Effector memory CD4-positive, alpha-beta T cell (primary cell): ENCODE data around the gene UNC5A.

Source experiments
- DNase-seq, 3 donors: peaks; one replicate each; pipeline ENCODE4 v3.0.0-alpha.2; 2020
- H3K27ac ChIP-seq: 2 replicates; pipeline ENCODE4 v1.7.0; 2013; ENCODE audit warnings: mild to moderate bottlenecking, low read length, moderate library complexity; ENCODE audit not compliant: insufficient read depth, poor library complexity, severe bottlenecking
- H3K27me3 ChIP-seq: replicated peaks from 2 replicates; pipeline ENCODE4 v1.7.0; 2013; ENCODE audit warnings: mild to moderate bottlenecking, low read length; ENCODE audit not compliant: insufficient read depth, control insufficient read depth, poor library complexity, severe bottlenecking
- H3K36me3 ChIP-seq: 2 replicates; pipeline ENCODE4 v1.7.0; 2013; ENCODE audit warnings: mild to moderate bottlenecking, low read length, moderate library complexity; ENCODE audit not compliant: control insufficient read depth, insufficient read depth
- H3K4me1 ChIP-seq: 2 replicates; pipeline ENCODE4 v1.7.0; 2013; ENCODE audit warnings: low read length, mild to moderate bottlenecking; ENCODE audit not compliant: control insufficient read depth, insufficient read depth, poor library complexity, severe bottlenecking
- H3K4me3 ChIP-seq: 2 replicates; pipeline ENCODE4 v1.7.0; 2013; ENCODE audit warnings: low read length, low read depth, mild to moderate bottlenecking; ENCODE audit not compliant: insufficient read depth, poor library complexity, severe bottlenecking
- H3K9me3 ChIP-seq: 2 replicates; pipeline ENCODE4 v1.7.0; 2013; ENCODE audit warnings: mild to moderate bottlenecking, low read length, moderate library complexity; ENCODE audit not compliant: control insufficient read depth

The UNC5A gene

DNA sequence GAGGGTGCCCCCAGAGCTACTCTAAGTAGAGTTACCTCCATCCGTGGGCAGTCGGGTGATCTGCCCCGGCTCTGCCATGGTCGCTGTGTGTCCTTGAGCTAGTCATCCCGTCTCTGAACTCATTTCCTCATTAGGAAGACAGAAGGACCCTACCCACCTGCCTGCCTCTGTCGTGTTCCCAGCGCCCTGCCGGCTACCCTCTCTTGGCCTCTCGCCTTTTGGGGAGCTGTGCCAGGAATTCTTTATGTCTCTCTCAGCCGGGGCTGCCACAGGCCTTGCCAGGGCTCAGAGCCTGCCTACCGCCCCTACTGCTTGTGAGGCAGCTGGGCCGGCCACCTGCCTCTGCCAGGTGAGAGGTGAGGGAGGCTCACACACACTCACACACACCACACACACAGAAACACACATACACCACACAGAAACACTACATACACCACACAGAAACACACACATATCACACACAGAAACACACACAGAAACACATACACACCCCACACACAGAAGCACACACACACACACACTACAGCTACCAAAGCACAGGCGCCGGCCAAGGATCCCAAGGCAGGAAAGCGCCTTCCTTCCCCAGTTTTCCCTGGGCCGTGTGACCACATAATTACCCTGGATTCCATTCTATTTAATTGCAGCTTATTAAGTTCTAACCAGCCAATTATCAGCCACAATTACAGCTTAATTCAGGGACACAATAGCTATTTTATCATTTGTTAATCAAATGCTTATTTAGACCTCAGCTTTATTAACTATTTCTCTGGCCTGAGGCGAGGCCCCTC is 41.7 kb downstream of the UNC5A start:
- no peak overlapping the region for H3K27ac ChIP-seq
- H3K27me3 ChIP-seq, result no peaks in the 10 kb centered on the region
- no peaks in the 10 kb centered on the region for H3K4me1 ChIP-seq
- no peak for DNase-seq
- H3K36me3 ChIP-seq, result no peaks in the 10 kb centered on the region
- no peak overlapping the region for H3K4me3 ChIP-seq
- no peaks in the 10 kb centered on the region for H3K9me3 ChIP-seq

DNA sequence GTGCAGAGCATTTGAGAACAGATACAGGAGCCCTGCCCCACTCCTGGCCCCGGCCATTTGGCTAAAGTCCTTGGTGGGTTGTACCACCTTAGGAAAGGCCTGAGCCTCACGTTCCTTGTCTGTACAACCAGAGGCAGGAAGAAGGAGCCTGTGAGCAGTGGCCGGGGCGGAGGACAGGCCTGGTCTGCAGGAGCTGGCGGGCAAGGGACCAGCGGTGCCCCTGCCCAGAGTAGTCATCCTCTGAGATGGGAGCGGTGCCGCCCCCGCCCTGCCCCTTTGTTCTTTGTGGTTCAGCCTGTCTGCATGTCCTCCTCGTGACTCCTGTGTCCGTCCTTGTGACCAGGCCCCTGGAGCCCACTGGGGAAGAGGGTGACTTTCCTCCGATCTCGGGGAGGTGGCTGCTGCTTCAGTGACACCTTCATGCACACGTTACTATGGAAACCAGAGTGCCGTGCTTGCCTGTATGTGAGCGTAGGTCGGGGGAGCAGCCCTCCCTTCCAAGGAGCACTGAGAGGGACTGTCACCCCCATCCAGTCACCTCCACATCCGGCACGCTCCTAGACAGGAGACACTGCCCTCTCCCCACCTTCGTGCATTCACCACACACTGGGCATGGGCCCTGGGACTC is 42.9 kb downstream of the UNC5A start:
- DNase-seq, result no peak
- Histone ChIP-seq H3K27ac (no peak overlapping the region), H3K27me3 (no peaks in the 10 kb centered on the region), H3K9me3 (no peaks in the 10 kb centered on the region), H3K36me3 (no peaks in the 10 kb centered on the region), H3K4me1 (no peaks in the 10 kb centered on the region), H3K4me3 (no peak overlapping the region)

GRCh38 chr5:176854164-176854563 is 43.8 kb downstream of the UNC5A start:
- no peak for DNase-seq
- H3K4me1 ChIP-seq, result no peaks in the 10 kb centered on the region
- no peaks in the 10 kb centered on the region for H3K27me3 ChIP-seq
- H3K36me3 ChIP-seq, result no peaks in the 10 kb centered on the region
- no peaks in the 10 kb centered on the region for H3K9me3 ChIP-seq
- H3K27ac ChIP-seq, result no peak overlapping the region
- H3K4me3 ChIP-seq, result no peak overlapping the region

- no peak for DNase-seq
- H3K4me1 ChIP-seq, result no peaks in the 10 kb centered on the region
- H3K36me3 ChIP-seq, result no peaks in the 10 kb centered on the region
- no peak overlapping the region for H3K4me3 ChIP-seq
- no peak overlapping the region for H3K27ac ChIP-seq
- peaks cover 5% of the 10 kb centered on the region for H3K27me3 ChIP-seq
- no peaks in the 10 kb centered on the region for H3K9me3 ChIP-seq
These were observed 45.2 kb downstream of the UNC5A start for GRCh38 chr5:176855598-176855997.

GRCh38 chr5:176856746-176857145 is 46.4 kb downstream of the UNC5A start:
- Histone ChIP-seq H3K36me3 (no peaks in the 10 kb centered on the region), H3K9me3 (no peaks in the 10 kb centered on the region), H3K27me3 (peaks cover 5% of the 10 kb centered on the region), H3K4me1 (no peaks in the 10 kb centered on the region), H3K27ac (no peak overlapping the region), H3K4me3 (no peak overlapping the region)
- DNase-seq, result no peak

GRCh38 chr5:176857216-176857893 is 47.0 kb downstream of the UNC5A start:
- no peaks in the 10 kb centered on the region for H3K9me3 ChIP-seq
- H3K27ac ChIP-seq, result no peak overlapping the region
- H3K4me3 ChIP-seq, result no peak overlapping the region
- DNase-seq, result no peak
- peaks cover 6% of the 10 kb centered on the region for H3K27me3 ChIP-seq
- H3K4me1 ChIP-seq, result no peaks in the 10 kb centered on the region
- H3K36me3 ChIP-seq, result no peaks in the 10 kb centered on the region

GRCh38 chr5:176857894-176858273 is 47.5 kb downstream of the UNC5A start:
- DNase-seq, result no peak
- Histone ChIP-seq H3K27me3 (peaks cover 12% of the 10 kb centered on the region), H3K4me1 (no peaks in the 10 kb centered on the region), H3K36me3 (no peaks in the 10 kb centered on the region), H3K27ac (no peak overlapping the region), H3K9me3 (no peaks in the 10 kb centered on the region), H3K4me3 (no peak overlapping the region)

DNA sequence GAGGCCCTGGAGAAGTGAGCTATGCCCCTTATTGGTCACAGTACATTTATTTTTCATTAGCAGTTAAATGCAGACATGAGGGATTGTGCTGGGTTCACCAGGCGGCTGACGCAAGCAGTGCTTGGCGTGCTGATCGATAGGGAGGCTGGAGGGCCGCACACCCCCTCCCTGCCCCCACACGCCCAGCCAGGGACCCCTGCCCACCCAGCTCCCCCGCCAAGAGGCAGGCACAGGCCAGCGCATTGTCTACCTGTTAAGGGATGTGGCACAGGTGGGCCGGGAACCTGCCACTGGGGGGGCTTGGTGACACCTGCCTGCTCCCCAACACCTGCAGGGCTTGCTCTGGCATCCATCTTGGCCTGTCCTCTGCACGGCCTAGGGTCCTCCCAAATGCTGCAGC is 49.6 kb downstream of the UNC5A start:
- no peak for DNase-seq
- Histone ChIP-seq H3K4me3 (no peak overlapping the region), H3K27me3 (peaks cover 17% of the 10 kb centered on the region), H3K36me3 (no peaks in the 10 kb centered on the region), H3K27ac (no peak overlapping the region), H3K9me3 (no peaks in the 10 kb centered on the region), H3K4me1 (no peaks in the 10 kb centered on the region)

DNA sequence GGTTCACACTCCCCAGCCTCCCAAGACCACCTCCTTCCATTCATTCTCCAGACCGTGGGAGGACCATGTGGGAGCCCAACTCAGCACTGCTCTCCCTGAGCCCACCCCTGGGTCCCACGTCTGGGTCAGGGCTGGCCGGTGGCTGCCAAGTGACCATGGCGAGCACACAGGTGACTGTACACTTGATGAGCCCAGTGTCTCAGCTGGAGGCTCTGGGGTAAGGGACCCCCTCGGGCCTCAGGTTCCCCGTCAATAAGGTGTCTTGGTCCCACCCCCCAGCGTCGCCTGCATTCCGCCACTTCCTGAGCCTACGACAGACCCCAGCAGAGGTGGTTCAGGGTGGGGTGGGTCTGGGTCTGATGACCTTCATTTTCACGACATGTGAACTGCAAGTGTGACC is 50.0 kb downstream of the UNC5A start:
- Histone ChIP-seq H3K27me3 (peaks cover 21% of the 10 kb centered on the region), H3K36me3 (no peaks in the 10 kb centered on the region)
- no peak for DNase-seq

GRCh38 chr5:176861276-176861675 is 50.9 kb downstream of the UNC5A start:
- H3K9me3 ChIP-seq, result no peaks in the 10 kb centered on the region
- no peak overlapping the region for H3K4me3 ChIP-seq
- H3K27me3 ChIP-seq, result peaks cover 26% of the 10 kb centered on the region
- H3K36me3 ChIP-seq, result no peaks in the 10 kb centered on the region
- H3K4me1 ChIP-seq, result no peaks in the 10 kb centered on the region
- no peak overlapping the region for H3K27ac ChIP-seq
- DNase-seq, result no peak

More for the DNA sequence above, 50.0 kb downstream of the UNC5A start:
- Histone ChIP-seq H3K27ac (no peak overlapping the region), H3K4me1 (no peaks in the 10 kb centered on the region), H3K9me3 (no peaks in the 10 kb centered on the region), H3K4me3 (no peak overlapping the region)
